NCI-H2029 treated with DMSO at 0.1 percent for 48 hours (cell line): ENCODE measurements around the gene RPL15.
"Not testable (repeated sequence)": the region's sequence is repeated elsewhere in the genome, so short reads cannot be mapped to it uniquely, and the experiment has no call there.

ENCODE experiments used
- DNase-seq: peaks from one replicate; lab custom pipeline; 2025; lab: John Stamatoyannopoulos, UW

The RPL15 gene

DNA sequence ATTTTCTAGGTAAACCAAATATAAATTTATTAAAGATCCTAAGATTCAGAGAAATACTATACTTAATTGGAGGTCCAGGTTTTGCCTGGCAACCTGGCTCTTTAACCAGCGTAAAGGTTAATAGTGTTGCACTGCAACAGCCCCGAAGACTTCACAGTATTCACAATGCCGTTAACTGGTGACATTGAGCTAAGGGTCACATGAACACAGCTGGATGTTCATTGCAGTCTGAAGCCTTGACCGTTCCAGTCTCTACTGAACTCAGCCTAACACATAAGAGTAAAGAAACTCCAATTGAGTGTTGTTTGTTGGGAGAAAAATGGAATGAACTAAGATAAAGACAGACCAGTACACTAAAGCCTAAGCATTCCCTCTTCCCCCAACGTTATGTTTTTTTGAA is 27.0 kb upstream of the RPL15 start:
- no peak for DNase-seq

DNA sequence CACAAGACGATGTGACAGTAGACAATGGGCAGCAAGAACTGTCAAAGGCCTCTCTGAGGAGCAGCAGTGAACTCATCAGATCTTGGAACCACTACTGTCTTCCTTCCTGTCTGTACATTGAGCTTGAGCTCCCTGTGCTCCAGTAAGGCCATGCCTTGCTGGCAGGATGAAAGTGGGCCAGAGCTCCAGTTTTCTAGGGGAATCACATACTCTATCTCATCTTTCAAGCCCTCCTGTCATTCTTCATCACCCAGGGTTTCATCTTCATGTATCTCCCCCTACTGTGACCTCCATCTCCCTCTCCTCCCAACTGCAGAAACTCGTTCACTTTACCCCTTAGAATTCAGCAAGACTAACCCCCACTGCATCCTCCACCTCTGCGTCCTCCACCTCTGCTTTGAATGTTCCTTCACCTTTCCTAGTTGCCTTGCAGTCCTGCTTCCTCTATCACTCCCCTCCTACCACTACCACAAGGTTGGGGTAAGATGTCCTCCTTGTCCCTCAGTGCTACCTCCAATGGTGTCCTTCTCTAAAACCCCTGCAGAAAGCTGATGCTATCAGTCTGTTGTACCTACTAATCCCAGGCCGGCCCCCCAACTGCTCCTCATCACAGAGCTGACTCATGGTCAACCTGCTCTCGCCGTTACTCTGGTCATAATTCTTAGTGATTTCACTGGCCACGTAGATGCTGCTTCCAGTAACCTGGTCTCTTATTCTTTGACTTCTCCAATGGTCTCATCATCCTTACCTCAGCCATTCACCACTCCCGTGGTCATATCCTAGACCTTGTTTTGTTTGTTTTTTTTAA is 22.5 kb upstream of the RPL15 start:
- DNase-seq = no peak

DNA sequence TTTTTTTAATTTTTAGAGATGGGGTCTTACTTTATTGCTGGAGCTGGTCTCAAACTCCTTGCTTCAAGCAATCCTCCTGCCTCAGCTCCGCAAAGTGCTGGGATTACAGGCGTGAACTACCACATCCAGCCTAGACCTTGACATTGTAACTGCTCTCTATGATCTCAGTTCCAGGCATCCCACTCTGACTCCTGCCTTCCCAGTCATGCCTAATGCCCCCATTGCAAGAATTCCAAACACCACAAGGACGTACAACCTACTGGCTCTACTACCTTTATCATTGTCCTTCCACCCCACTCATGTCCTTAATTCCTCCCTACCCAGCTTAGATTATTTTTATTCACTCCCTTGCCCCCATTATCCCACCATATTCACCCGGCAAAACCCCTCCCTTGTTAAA is 21.8 kb upstream of the RPL15 start:
- DNase-seq = no peak

DNA sequence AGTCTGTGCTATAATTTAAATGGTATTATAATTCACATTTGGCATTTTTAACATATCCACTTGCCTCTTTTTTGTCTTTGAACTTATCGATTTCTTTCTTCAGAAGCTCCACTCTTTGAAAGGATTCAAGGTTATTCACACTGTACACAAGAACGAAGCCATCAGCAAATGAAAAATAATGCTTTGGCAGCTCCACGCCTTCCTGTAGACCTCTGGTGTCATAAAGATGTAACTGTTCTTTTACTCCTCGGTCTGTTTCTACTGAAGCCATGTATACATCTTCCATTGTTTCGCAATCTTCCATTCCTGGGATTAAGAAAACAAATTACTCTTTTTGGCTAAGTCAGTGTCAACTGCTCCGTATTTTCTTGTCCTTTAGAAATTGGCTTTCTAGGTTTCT is 16.2 kb upstream of the RPL15 start:
- no peak for DNase-seq

DNA sequence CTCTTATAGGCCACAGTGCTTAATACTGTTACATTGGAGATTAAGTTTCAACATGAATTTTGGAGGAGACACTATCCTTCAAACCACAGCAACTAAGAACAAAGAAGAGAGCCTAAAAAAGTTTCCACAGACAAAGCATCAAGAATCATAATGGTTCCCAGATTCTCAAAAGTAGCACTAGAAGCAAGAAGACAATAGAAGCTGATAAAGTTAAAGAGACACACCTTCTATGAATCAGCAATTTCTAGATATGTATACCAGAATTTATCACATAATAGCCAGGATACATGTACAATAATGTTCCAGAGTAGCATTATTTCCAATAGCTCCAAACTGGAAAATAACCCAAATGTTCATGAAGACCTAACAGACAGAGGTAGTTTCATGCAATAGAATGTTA is 12.4 kb upstream of the RPL15 start:
- DNase-seq = no peak

DNA sequence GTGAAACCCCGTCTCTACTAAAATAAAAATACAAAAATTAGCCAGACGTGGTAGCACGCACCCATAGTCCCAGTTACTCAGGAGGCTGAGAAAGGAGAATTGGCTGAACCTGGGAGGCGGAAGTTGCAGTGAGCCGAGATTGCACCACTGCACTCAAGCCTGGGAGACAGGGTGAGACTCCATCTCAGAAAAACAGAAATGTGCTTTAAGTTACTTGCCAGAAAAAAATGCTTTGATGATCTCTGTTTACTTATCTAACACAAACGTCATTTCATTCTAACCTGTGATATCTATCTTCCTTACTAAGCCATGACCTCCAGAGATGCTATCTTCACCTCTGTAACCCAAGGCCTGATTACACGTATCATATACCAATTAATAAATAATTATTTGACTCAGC is 7.6 kb upstream of the RPL15 start:
- DNase-seq = no peak

DNA sequence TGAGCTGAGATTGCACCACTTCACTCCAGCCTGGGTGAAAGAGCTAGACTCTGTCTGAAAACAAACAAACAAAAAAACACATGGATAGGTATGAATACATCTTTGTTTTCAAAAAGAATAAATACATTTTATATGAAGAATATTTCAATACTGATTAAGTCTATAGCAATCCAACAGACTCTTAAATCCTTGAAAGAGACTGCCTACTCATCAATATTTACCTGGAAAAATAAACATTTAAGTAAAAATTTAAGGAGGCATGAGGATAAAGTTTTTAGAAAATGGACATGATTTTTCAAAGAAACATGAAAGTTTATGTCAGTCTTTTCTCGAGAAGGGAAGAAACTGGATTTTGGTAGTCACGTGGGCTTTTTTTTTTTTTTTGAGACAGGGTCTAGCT is 5.5 kb upstream of the RPL15 start:
- DNase-seq = no peak

DNA sequence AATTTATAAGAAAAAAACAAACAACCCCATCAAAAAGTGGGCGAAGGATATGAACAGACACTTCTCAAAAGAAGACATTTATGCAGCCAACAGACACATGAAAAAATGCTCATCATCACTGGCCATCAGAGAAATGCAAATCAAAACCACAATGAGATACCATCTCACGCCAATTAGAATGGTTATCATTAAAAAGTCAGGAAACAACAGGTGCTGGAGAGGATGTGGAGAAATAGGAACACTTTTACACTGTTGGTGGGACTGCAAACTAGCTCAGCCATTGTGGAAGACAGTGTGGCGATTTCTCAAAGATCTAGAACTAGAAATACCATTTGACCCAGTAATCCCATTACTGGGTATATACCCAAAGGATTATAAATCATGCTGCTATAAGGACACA is 4.6 kb upstream of the RPL15 start:
- not testable (repeated sequence) for DNase-seq

DNA sequence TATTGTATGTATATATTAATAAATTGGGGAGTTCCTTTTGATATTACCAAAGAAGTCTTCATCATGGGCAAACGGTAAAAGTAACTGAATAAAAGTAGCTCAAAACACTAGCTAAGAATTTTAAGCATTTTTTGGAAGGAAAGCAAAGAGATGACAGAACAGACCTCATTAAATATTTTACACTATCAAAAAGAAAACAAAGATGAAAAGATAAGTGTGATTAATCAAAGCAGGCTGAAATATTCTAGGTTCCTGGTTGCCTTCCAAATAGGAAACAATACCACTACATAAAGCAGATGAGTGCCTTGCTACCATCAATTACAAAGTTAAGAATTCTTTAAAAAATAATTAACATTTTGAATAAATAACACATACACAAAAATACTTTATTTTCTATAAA is 3.8 kb upstream of the RPL15 start:
- DNase-seq = no peak

DNA sequence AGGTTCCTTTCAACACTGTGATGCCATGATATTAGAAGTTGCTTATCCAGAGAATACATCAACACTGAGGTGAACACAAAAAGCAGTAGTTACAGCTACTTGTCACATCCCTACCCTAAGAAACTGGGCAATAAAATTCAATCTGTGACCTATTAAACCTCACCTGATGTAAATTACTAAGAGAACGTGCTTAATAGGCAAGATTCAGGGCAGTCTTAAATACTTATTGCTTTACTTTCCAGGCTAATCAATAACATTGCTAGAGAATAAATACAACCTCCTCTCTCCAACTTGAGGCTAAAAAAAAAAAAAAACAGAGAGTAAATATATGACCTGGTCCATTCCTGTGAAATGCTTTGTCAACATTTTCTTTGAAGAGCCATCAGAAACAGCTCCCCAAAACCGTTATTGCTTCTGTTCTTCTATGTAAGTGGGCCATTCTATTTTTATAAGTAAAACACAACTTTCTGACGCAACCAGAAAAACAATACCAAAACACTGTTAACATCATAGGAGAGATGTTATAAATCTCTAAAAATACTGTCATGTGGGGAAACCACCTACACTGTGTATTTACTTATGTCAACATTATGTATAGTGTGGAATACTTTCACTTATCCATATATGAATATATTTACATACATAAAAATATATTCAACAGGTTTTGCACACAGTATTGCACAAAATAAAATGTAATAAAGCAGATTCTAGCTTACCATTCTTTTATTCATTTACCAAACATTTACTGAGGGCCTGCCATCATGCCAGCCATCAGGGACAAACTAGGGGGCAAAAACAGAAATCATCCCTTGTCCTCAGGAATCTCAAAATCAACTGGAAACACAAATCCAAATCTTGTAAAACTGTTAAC is 2.8 kb upstream of the RPL15 start:
- no peak for DNase-seq

DNA sequence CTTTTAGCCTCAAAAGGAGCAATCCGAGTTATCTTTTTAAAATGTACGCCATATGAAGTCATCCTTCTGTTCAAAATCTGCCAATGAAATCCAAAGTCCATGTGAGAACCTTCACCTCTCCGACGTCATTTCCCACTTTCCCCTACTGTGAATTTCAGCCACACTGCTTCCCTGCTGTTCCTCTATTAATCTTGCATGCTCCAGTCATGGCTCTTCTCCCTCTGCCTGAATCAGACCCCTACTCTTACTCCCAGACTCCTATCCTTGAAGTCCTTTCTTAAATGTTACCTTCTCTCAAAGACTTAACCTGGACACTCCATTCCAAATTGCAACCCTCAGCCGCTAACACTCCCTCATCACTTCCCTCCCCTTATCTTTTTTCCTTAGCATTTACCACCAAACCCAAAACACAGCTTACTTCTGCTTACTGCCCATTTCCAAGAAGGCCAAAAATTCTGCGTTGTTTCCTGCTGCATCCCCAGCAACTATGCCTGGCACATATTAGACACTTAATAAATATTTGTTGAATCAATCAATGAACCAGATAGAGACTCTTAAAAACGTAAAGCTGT is 1.3 kb upstream of the RPL15 start:
- DNase-seq = no peak

DNA sequence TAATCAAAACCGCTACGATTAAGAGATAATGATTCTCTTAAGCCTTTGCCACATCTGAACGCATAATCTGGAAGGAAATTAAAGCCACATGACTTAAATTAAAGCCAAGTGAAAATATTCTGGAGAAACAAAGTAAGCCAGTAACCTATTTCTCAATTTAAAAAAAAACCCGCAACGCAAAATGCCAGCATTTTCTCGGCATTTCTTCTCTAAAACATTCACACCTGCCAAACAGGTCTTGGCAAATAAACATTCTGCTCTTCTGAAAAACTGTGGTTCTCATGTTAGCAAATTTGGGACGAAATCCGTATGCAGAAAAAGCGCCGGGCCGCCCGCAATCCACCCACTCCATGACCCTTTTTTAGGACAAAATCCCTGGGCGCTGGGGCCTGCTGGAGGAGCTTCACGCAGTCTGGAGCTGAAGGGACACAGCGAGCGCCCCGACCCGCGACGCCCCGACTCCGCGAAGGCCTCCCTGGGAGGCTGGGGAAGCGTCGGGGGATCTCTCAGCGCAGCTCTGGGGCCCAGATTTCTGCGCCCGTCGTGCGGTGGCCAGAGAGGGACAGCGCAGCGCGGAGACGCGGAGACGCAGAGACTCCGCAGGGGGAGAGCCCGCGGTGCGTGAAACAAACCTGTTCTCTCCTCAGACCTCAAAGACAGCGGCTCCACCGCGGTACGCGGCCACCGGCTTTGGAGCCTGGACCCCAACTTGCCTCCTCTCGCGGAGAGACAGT is 613 bp upstream of the RPL15 start:
- no peak for DNase-seq

DNA sequence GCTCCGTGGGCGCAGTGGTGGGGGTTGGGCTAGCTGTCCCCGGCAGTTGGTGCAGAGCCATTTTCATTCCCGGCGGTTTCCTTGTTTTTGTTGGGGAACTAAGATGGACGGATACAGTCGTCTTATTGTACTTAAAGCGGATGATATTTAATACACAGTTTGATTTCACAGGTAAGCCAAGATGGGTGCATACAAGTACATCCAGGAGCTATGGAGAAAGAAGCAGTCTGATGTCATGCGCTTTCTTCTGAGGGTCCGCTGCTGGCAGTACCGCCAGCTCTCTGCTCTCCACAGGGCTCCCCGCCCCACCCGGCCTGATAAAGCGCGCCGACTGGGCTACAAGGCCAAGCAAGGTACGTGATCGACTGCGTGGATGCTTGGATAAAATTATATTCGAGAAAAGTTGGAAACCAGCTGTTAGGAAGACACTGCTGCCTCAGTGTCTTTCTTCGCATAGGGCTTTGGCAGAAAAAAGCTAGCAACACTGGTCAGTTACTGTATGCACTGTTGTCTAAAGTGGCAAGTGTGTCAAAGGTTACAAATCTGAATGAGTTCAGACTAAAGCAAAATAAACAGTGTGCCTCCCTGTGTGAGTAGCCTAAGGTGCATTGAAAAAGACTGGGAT is 859 bp downstream of the RPL15 start:
- DNase-seq = not testable (repeated sequence)

DNA sequence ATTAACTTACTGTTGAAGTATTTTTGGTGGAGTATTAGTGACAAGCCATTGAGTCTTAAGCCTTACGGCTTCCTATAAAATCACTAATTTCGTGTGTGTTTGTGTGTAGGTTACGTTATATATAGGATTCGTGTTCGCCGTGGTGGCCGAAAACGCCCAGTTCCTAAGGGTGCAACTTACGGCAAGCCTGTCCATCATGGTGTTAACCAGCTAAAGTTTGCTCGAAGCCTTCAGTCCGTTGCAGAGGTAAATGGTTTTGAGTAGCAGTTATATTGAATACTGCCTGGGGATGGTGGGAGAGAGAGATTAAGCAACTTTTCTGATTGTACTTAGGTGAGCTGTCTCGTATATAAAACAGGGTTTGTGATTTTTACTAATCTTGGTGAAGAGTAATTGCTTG is 1.4 kb downstream of the RPL15 start:
- DNase-seq = not testable (repeated sequence)

DNA sequence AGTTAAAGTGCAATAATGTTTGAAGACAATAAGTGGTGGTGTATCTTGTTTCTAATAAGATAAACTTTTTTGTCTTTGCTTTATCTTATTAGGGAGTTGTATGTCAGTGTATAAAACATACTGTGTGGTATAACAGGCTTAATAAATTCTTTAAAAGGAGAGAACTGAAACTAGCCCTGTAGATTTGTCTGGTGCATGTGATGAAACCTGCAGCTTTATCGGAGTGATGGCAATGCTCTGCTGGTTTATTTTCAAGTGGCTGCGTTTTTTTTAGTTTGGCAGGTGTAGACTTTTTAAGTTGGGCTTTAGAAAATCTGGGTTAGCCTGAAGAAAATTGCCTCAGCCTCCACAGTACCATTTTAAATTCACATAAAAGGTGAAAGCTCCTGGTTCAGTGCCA is 2.7 kb downstream of the RPL15 start:
- DNase-seq = no peak

DNA sequence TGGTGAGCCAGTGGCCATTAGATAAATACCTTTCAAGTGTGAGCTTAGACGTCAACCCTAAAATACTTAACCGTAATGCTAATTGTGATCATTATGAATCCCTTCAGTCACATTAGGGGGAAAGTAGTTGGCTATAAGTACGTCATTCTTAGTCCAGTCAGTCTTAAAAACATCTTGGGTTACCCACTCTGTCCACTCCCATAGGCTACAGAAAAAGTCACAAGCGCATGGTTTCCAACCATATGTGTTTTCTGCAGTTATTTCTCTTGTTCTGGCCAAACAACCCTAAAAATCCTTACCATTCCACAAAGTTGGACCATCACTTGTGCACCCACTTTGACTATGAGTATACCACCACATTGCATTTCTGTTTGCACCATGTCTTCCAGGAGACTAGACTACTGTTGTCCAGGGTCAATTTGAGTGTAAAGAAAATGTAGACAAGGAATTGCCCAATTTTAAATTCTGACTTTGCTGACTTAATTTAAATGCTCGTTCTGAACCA is 3.3 kb downstream of the RPL15 start:
- no peak for DNase-seq

DNA sequence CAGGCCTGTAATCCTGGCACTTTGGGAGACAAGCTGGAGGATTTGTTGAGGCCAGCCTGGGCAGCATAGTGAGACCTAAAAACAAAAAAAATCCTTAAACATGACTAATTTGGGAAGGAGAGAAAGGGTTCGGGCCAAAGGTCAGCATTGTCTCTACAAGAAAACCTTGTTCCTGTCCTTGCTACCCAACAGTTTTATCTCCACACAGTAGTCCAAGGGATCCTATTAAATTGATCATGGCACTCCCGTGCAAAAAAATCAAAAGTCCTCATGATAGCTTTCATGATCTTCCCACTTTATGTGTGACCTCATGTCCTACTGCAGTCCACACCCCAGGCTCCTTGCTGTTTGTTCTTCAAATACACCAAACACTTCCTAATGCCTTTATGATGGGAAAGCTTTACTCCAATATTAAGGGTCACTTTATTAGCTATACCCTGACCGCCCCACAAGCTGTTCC is 4.2 kb downstream of the RPL15 start:
- DNase-seq = no peak

DNA sequence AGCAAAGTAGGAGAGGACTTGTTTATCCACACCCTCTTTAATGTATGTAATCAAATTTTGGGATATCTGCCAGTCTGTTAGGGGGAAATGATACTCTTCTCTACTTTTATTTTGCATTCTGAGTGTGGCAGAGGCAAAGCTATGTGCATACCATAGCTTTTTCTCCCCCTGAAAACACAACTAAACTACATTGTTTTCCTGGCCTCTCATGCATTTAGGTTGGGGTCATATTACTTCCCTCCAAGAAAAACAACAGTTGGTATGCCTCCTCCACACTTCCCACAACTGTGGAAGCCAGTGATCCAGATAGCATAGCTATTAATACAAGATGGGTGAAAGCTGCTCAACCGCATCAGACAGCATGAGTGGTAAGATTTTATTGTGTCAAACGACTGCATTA is 6.9 kb downstream of the RPL15 start:
- DNase-seq = no peak

DNA sequence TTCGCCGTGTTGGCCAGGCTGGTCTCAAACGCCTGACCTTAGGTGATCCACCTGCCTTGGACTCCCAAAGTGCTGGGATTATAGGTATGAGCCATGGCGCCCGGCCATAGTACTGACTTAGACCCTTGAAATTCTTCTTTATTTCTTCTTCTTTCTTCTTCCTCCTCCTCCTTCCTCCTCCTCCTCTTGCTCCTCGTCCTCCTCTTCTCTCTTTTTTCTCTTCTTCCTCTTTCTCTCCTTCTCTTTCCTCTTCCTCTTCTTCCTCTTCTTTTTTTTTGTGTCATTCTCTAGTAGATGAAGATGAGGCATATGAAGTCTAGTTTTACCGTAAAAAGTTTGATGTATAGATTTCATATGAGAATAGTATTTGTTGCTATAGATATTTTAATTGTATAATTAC is 9.3 kb downstream of the RPL15 start:
- no peak for DNase-seq

DNA sequence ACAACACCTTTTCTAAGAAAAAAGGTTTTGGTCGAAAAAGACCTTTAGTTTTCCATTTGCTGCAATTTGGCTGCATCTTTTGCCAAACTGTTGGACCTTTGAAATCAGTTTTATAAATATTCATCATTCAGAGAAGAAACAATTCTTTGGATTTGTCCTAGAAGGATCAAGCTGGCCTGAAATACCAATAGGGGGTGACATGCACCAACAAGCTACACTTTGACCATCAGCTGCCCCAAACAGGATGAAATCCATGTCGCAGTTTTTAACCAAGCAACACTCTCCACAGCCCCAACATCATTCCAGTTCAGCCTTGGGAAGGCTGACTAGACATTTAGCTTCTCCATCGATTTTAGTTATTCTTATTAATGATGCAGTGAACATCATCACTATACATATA is 9.8 kb downstream of the RPL15 start:
- no peak for DNase-seq

DNA sequence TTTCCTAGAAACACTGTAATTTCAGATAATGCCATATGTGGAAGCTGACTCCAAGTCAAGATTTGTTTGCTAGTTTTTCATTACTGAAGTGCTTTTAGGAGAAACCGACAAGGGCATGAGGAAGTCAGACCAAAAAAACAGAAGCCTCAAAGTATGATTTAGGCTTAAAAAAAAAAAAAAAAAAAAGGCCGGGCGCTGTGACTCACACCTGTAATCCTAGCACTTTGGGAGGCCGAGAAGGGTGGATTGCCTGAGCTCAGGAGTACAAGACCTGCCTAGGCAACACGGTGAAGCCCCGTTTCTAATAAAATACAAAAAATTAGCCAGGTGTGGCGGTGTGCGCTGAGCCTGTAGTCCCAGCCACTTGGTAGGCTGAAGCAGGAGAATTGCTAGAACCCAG is 11.6 kb downstream of the RPL15 start:
- DNase-seq = no peak

DNA sequence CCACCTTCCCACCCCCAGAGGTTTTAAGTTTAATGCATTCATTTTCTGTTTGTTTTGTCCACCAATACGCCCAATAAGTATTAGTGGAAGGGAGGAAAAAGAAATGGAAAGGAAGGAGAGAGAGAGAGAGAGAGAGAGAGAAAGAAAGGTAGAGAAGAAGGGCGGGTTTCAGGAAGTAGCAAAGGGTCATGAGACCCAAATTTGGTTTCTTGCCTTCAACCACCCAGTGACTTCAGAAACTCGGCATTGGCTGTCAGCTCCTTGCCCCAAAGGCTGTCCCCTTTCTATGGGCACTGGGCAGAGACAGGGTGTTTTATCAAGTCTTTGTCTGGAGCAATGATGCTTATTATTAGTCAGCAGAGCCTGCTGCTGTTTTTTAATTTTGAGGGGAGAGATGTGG is 14.7 kb downstream of the RPL15 start:
- DNase-seq = no peak
